K562 (cell line): ENCODE measurements around the gene DNM1. TPM values are rescaled to one million over a fixed set of nuclear protein-coding genes. Genes with fewer than 3 reads are reported as not detected.

Experiments
- ZNF764 ChIP-seq: fragments of 250-450 bp; sonication (Bioruptor Pico); IDR thresholded peaks from 2 replicates; pipeline ENCODE4 v1.4.0; 2020; ENCODE audit warnings: low read depth, mild to moderate bottlenecking, moderate library complexity
- polyA plus RNA-seq, 8 experiments: library from polyadenylated mRNA; depleted of rRNA in 4 of 8; stranded (reverse) in 5 of 8; unstranded in 3 of 8; fragments of >200 nt; fragmentation: Nextera tagmentation in 2 of 8; fragmentation: Illumina TruSeq in 1 of 8; extraction: Ambion mirVana in 2 of 8; extraction: Trizol in 1 of 8; gene quantifications; 2 replicates each; pipeline versions ENCODE4 v1.2.1 to v1.2.3, GENCODE V29; 2011 to 2014; ENCODE audit warnings: inconsistent platforms in 1 of 8, missing spikeins in 1 of 8
- total RNA-seq, 7 experiments: library from RNA; depleted of rRNA in 6 of 7; stranded (reverse); fragments of >200 nt in 6 of 7; fragmentation: Illumina TruSeq in 2 of 7; extraction: Trizol in 2 of 7; gene quantifications; 2 replicates each; pipeline versions ENCODE4 v1.2.1 to v1.2.3, GENCODE V29; 2011 to 2021; ENCODE audit warnings: low replicate concordance in 1 of 7
- TF ChIP-seq, protein P1 (sequence below): fragments of 450-650 bp; IDR thresholded peaks from 2 replicates; pipeline ENCODE4 v1.6.1; 2016; ENCODE audit warnings: mild to moderate bottlenecking, moderate library complexity

DNM1 gene
- total and polyA plus RNA-seq, 9 of the 15 experiments (the other 6 are each of a cell fraction or from before 2014, with no cell fraction given) = 0.39 to 23.1 (median 9.1) TPM

DNA sequence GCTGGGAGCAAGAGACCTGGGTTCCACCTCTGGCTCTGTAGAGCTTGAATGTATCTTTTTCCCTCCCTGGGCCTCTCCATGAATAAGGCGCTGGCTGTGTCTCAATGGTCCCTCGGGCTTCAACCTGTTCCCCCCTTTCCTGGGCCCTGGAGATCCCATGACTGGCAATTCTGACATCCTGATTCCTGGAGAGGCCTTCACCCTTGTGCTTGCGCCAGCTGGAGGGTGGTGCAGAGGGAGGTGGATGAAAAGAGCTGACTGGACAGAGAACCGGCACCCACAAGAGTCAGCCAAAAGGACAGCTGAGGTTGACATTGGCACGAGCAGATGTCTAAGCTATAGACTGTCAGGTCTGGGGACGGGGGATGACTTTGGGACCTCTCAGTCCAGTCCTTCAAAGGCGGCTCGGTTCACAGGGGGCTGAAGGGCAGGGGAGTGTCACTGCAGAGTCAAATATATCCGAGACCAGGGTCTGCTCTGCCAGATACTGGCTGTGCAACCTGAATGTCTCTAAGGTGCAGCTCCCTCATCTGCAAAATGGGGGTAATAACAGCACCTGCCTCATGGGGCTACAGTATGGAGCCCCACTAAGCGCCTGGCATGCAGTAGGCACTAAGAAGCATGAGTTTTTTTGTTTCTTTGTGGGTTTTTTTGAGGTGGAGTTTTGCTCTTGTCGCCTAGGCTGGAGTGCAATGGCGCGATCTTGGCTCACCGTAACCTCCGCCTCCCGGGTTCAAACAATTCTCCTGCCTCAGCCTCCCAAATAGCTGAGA is 13.8 kb downstream of the DNM1 start (continued):
- TF ChIP-seq, protein P1, sequence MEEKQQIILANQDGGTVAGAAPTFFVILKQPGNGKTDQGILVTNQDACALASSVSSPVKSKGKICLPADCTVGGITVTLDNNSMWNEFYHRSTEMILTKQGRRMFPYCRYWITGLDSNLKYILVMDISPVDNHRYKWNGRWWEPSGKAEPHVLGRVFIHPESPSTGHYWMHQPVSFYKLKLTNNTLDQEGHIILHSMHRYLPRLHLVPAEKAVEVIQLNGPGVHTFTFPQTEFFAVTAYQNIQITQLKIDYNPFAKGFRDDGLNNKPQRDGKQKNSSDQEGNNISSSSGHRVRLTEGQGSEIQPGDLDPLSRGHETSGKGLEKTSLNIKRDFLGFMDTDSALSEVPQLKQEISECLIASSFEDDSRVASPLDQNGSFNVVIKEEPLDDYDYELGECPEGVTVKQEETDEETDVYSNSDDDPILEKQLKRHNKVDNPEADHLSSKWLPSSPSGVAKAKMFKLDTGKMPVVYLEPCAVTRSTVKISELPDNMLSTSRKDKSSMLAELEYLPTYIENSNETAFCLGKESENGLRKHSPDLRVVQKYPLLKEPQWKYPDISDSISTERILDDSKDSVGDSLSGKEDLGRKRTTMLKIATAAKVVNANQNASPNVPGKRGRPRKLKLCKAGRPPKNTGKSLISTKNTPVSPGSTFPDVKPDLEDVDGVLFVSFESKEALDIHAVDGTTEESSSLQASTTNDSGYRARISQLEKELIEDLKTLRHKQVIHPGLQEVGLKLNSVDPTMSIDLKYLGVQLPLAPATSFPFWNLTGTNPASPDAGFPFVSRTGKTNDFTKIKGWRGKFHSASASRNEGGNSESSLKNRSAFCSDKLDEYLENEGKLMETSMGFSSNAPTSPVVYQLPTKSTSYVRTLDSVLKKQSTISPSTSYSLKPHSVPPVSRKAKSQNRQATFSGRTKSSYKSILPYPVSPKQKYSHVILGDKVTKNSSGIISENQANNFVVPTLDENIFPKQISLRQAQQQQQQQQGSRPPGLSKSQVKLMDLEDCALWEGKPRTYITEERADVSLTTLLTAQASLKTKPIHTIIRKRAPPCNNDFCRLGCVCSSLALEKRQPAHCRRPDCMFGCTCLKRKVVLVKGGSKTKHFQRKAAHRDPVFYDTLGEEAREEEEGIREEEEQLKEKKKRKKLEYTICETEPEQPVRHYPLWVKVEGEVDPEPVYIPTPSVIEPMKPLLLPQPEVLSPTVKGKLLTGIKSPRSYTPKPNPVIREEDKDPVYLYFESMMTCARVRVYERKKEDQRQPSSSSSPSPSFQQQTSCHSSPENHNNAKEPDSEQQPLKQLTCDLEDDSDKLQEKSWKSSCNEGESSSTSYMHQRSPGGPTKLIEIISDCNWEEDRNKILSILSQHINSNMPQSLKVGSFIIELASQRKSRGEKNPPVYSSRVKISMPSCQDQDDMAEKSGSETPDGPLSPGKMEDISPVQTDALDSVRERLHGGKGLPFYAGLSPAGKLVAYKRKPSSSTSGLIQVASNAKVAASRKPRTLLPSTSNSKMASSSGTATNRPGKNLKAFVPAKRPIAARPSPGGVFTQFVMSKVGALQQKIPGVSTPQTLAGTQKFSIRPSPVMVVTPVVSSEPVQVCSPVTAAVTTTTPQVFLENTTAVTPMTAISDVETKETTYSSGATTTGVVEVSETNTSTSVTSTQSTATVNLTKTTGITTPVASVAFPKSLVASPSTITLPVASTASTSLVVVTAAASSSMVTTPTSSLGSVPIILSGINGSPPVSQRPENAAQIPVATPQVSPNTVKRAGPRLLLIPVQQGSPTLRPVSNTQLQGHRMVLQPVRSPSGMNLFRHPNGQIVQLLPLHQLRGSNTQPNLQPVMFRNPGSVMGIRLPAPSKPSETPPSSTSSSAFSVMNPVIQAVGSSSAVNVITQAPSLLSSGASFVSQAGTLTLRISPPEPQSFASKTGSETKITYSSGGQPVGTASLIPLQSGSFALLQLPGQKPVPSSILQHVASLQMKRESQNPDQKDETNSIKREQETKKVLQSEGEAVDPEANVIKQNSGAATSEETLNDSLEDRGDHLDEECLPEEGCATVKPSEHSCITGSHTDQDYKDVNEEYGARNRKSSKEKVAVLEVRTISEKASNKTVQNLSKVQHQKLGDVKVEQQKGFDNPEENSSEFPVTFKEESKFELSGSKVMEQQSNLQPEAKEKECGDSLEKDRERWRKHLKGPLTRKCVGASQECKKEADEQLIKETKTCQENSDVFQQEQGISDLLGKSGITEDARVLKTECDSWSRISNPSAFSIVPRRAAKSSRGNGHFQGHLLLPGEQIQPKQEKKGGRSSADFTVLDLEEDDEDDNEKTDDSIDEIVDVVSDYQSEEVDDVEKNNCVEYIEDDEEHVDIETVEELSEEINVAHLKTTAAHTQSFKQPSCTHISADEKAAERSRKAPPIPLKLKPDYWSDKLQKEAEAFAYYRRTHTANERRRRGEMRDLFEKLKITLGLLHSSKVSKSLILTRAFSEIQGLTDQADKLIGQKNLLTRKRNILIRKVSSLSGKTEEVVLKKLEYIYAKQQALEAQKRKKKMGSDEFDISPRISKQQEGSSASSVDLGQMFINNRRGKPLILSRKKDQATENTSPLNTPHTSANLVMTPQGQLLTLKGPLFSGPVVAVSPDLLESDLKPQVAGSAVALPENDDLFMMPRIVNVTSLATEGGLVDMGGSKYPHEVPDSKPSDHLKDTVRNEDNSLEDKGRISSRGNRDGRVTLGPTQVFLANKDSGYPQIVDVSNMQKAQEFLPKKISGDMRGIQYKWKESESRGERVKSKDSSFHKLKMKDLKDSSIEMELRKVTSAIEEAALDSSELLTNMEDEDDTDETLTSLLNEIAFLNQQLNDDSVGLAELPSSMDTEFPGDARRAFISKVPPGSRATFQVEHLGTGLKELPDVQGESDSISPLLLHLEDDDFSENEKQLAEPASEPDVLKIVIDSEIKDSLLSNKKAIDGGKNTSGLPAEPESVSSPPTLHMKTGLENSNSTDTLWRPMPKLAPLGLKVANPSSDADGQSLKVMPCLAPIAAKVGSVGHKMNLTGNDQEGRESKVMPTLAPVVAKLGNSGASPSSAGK = no peak
- no peak for TF ChIP-seq ZNF764 (CRISPR knock-in tag)
